ENCODE data around the gene GFER. TPM values are rescaled to one million over a fixed set of nuclear protein-coding genes. Genes with fewer than 3 reads are reported as not detected.

GFER gene
- total and polyA plus RNA-seq, 4 donors, result 7.4 to 28.4 (median 15.1) TPM

DNA sequence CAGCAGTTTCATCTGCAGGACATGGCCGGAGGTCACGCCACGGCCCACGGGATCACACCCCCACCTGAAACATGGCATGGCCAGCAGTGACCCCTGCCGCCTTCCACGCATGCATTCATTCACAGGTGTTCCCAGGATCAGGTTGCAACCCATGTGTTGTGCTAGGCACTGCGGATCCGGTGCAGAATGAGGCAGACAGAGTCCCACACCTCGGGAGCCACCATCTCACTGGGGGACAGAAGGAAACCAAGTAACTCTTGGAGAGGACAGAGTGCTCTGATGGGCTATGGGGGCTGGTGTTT lies 36.7 kb upstream of the GFER start:
- no peak overlapping the region for H3K4me3 ChIP-seq (ENCODE audit: low read depth in 1 of 3, low read length in 3 of 3)
- H3K9ac ChIP-seq (ENCODE audit: low read depth in 1 of 2, low read length in 2 of 2), result no peak overlapping the region
- no peak overlapping the region for H3K27ac ChIP-seq (ENCODE audit: low read depth in 1 of 2, low read length in 2 of 2)
- peaks cover 0 to 11% (median 4%) of the 10 kb centered on the region in 4 donors for H3K4me1 ChIP-seq (ENCODE audit: control insufficient read depth in 4 of 4, insufficient read depth in 4 of 4, low read length in 3 of 4)
- 95% methylated on average over 9 of the region's 9 CpGs for WGBS
- no peak for DNase-seq (ENCODE audit: low spot score)
- H3K27me3 ChIP-seq (ENCODE audit: control insufficient read depth in 4 of 4, insufficient read depth in 4 of 4, low read length in 3 of 4), result no peaks in the 10 kb centered on the region
- H3K36me3 ChIP-seq (ENCODE audit: control insufficient read depth in 4 of 4, insufficient read depth in 3 of 4, low read depth in 1 of 4, low read length in 3 of 4), result no peaks in the 10 kb centered on the region
- no peaks in the 10 kb centered on the region for H3K9me3 ChIP-seq (ENCODE audit: control insufficient read depth in 4 of 4, low read length in 3 of 4)
- TF ChIP-seq HNF4G (IDR thresholded peaks at IDR 0.05) (no peak), YY1 (IDR thresholded peaks at IDR 0.05) (no peak), SP1 (IDR thresholded peaks at IDR 0.05) (no peak), NR2F2 (IDR thresholded peaks at IDR 0.05) (no peak), JUND (IDR thresholded peaks at IDR 0.05) (no peak), RAD21 (IDR thresholded peaks at IDR 0.05) (no peak), EGR1 (IDR thresholded peaks at IDR 0.05; ENCODE audit: low read depth in 2 of 2) (no peak), TAF1 (conservative IDR thresholded peaks at IDR 0.05) (no peak)
- TF ChIP-seq, protein P1, sequence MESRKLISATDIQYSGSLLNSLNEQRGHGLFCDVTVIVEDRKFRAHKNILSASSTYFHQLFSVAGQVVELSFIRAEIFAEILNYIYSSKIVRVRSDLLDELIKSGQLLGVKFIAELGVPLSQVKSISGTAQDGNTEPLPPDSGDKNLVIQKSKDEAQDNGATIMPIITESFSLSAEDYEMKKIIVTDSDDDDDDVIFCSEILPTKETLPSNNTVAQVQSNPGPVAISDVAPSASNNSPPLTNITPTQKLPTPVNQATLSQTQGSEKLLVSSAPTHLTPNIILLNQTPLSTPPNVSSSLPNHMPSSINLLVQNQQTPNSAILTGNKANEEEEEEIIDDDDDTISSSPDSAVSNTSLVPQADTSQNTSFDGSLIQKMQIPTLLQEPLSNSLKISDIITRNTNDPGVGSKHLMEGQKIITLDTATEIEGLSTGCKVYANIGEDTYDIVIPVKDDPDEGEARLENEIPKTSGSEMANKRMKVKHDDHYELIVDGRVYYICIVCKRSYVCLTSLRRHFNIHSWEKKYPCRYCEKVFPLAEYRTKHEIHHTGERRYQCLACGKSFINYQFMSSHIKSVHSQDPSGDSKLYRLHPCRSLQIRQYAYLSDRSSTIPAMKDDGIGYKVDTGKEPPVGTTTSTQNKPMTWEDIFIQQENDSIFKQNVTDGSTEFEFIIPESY (IDR thresholded peaks at IDR 0.05), result no peak
- TF ChIP-seq, protein P2, sequence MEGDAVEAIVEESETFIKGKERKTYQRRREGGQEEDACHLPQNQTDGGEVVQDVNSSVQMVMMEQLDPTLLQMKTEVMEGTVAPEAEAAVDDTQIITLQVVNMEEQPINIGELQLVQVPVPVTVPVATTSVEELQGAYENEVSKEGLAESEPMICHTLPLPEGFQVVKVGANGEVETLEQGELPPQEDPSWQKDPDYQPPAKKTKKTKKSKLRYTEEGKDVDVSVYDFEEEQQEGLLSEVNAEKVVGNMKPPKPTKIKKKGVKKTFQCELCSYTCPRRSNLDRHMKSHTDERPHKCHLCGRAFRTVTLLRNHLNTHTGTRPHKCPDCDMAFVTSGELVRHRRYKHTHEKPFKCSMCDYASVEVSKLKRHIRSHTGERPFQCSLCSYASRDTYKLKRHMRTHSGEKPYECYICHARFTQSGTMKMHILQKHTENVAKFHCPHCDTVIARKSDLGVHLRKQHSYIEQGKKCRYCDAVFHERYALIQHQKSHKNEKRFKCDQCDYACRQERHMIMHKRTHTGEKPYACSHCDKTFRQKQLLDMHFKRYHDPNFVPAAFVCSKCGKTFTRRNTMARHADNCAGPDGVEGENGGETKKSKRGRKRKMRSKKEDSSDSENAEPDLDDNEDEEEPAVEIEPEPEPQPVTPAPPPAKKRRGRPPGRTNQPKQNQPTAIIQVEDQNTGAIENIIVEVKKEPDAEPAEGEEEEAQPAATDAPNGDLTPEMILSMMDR (IDR thresholded peaks at IDR 0.05; ENCODE audit: low read depth, low read length, missing input control), result no peak
- TF ChIP-seq, protein P3, sequence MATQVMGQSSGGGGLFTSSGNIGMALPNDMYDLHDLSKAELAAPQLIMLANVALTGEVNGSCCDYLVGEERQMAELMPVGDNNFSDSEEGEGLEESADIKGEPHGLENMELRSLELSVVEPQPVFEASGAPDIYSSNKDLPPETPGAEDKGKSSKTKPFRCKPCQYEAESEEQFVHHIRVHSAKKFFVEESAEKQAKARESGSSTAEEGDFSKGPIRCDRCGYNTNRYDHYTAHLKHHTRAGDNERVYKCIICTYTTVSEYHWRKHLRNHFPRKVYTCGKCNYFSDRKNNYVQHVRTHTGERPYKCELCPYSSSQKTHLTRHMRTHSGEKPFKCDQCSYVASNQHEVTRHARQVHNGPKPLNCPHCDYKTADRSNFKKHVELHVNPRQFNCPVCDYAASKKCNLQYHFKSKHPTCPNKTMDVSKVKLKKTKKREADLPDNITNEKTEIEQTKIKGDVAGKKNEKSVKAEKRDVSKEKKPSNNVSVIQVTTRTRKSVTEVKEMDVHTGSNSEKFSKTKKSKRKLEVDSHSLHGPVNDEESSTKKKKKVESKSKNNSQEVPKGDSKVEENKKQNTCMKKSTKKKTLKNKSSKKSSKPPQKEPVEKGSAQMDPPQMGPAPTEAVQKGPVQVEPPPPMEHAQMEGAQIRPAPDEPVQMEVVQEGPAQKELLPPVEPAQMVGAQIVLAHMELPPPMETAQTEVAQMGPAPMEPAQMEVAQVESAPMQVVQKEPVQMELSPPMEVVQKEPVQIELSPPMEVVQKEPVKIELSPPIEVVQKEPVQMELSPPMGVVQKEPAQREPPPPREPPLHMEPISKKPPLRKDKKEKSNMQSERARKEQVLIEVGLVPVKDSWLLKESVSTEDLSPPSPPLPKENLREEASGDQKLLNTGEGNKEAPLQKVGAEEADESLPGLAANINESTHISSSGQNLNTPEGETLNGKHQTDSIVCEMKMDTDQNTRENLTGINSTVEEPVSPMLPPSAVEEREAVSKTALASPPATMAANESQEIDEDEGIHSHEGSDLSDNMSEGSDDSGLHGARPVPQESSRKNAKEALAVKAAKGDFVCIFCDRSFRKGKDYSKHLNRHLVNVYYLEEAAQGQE (IDR thresholded peaks at IDR 0.05), result no peak
- TF ChIP-seq, protein P4, sequence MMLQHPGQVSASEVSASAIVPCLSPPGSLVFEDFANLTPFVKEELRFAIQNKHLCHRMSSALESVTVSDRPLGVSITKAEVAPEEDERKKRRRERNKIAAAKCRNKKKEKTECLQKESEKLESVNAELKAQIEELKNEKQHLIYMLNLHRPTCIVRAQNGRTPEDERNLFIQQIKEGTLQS (IDR thresholded peaks at IDR 0.05), result no peak
- TF ChIP-seq, protein P5, sequence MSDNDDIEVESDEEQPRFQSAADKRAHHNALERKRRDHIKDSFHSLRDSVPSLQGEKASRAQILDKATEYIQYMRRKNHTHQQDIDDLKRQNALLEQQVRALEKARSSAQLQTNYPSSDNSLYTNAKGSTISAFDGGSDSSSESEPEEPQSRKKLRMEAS (IDR thresholded peaks at IDR 0.05), result no peak

DNA sequence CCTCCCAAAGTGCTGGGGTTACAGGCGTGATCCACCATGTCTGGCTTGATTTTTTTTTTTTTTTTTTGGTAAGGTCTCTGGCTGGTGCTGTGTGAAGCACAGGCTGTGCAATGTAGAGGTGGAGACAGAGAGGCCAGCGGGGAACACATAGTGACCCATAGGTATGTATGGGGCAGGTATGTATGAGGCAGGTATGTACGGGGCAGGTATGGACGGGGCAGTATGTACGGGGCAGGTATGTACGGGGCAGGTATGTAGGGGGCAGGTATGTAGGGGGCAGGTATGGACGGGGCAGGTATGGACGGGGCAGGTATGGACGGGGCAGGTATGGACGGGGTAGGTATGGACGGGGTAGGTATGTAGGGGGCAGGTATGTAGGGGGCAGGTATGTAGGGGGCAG lies 34.5 kb upstream of the GFER start:
- Histone ChIP-seq H3K4me3 (ENCODE audit: low read depth in 1 of 3, low read length in 3 of 3) (no peak overlapping the region), H3K9ac (ENCODE audit: low read depth in 1 of 2, low read length in 2 of 2) (no peak overlapping the region), H3K27me3 (ENCODE audit: control insufficient read depth in 4 of 4, insufficient read depth in 4 of 4, low read length in 3 of 4) (no peaks in the 10 kb centered on the region), H3K4me1 (ENCODE audit: control insufficient read depth in 4 of 4, insufficient read depth in 4 of 4, low read length in 3 of 4) (no peaks in the 10 kb centered on the region), H3K27ac (ENCODE audit: low read depth in 1 of 2, low read length in 2 of 2) (no peak overlapping the region), H3K9me3 (ENCODE audit: control insufficient read depth in 4 of 4, low read length in 3 of 4) (no peaks in the 10 kb centered on the region), H3K36me3 (ENCODE audit: control insufficient read depth in 4 of 4, insufficient read depth in 3 of 4, low read depth in 1 of 4, low read length in 3 of 4) (no peaks in the 10 kb centered on the region)
- WGBS, result 95% methylated on average over 11 of the region's 11 CpGs
- TF ChIP-seq, protein P2 (IDR thresholded peaks at IDR 0.05; ENCODE audit: low read depth, low read length, missing input control), result no peak
- no peak for TF ChIP-seq NR2F2 (IDR thresholded peaks at IDR 0.05)
- TF ChIP-seq, protein P3 (IDR thresholded peaks at IDR 0.05), result no peak
- no peak for DNase-seq (ENCODE audit: low spot score)
